Hepatocyte (in vitro differentiated cells): ENCODE measurements around the gene PLCB4.

Source experiments
- CTCF ChIP-seq: fragments of 200-600 bp; sonication (generic); IDR thresholded peaks from 2 replicates; pipeline ENCODE4 v1.5.1; 2016; ENCODE audit warnings: antibody characterized with exemption, mild to moderate bottlenecking; ENCODE audit not compliant: poor library complexity
- EZH2 ChIP-seq: fragments of 200-600 bp; sonication (generic); IDR thresholded peaks from 2 replicates; pipeline ENCODE4 v1.6.1; 2016; ENCODE audit warnings: antibody characterized with exemption, mild to moderate bottlenecking, borderline replicate concordance

DNA sequence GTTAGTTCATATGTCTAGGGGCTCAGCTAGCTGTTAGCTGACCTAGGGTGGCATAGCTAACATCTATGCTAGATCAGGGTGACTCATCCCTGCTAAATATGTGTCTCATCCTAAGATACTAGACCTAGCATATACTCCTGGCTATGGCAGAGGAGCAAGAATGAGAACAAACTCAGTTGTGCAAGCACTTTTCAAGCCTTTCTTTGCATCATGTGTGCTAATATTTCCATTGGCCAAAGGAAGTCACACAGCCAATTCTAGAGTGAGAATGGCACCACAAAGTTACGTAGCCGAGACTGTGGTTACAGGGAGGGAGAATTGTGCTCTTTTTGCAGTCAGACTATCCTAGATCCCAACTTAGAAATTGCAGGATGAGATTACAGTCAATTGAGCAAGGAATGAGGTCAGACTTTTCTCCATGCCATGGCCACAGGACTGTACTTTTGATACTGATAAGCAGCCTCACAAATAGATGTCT is 78.7 kb downstream of the PLCB4 start:
- TF ChIP-seq CTCF (no peak), EZH2 (no peak)
